Measurements from ENCODE around the gene LRP11. TPM values are rescaled to one million over a fixed set of nuclear protein-coding genes. Genes with fewer than 3 reads are reported as not detected.

The LRP11 gene
- total and polyA plus RNA-seq, 9 of the 15 experiments (the other 6 are each of a cell fraction or from before 2014, with no cell fraction given) = 0.51 to 3.5 (median 2.4) TPM

DNA sequence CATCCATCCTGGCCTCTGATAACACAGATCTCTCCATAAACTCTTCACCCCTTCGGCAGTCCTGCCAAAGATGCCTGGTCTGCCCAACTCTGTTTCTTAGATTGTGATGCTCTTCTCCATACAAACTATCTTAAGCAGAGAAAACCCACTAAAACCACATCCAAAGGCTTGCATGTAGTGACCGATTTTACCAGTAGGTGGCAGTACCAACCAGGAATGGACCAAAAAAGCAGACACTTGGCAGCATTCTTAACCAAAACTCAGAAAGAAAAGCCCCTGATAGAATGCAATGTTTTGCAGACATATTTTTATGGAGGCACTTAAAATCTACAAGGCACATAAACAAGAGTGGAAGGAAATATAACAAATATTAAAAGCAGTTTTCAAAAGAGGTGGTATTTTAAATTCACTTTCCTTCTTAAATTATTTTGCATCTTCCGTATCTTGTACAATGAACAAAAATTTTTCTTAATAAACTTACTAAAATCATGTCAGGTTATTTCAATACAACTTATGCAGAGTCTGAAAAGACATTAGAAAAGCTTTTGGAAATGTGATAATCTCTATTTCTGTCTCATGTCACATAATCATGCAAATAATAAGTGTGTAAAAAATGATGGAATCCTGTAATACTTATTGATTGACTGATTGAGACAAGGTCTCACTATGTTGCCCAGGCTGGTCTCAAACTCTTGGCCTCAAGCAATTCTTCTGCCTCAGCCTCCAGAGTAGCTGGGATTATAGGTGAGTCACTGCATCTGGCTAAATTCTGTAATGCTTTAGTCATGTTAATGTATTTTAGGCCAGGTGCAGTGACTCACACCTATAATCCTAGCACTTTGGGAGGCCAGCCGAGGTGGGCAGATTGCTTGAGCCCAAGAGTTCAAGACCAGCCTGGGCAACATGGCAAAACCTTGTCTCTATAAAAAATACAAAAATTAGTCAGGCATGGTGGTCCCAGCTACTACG is 29.4 kb downstream of the LRP11 start (continued):
- TF ChIP-seq GATAD2B (IDR thresholded peaks at IDR 0.05; ENCODE audit: borderline replicate concordance) (no peak), RB1 (IDR thresholded peaks at IDR 0.05; ENCODE audit: low read depth) (no peak)
- TF ChIP-seq, protein P1, sequence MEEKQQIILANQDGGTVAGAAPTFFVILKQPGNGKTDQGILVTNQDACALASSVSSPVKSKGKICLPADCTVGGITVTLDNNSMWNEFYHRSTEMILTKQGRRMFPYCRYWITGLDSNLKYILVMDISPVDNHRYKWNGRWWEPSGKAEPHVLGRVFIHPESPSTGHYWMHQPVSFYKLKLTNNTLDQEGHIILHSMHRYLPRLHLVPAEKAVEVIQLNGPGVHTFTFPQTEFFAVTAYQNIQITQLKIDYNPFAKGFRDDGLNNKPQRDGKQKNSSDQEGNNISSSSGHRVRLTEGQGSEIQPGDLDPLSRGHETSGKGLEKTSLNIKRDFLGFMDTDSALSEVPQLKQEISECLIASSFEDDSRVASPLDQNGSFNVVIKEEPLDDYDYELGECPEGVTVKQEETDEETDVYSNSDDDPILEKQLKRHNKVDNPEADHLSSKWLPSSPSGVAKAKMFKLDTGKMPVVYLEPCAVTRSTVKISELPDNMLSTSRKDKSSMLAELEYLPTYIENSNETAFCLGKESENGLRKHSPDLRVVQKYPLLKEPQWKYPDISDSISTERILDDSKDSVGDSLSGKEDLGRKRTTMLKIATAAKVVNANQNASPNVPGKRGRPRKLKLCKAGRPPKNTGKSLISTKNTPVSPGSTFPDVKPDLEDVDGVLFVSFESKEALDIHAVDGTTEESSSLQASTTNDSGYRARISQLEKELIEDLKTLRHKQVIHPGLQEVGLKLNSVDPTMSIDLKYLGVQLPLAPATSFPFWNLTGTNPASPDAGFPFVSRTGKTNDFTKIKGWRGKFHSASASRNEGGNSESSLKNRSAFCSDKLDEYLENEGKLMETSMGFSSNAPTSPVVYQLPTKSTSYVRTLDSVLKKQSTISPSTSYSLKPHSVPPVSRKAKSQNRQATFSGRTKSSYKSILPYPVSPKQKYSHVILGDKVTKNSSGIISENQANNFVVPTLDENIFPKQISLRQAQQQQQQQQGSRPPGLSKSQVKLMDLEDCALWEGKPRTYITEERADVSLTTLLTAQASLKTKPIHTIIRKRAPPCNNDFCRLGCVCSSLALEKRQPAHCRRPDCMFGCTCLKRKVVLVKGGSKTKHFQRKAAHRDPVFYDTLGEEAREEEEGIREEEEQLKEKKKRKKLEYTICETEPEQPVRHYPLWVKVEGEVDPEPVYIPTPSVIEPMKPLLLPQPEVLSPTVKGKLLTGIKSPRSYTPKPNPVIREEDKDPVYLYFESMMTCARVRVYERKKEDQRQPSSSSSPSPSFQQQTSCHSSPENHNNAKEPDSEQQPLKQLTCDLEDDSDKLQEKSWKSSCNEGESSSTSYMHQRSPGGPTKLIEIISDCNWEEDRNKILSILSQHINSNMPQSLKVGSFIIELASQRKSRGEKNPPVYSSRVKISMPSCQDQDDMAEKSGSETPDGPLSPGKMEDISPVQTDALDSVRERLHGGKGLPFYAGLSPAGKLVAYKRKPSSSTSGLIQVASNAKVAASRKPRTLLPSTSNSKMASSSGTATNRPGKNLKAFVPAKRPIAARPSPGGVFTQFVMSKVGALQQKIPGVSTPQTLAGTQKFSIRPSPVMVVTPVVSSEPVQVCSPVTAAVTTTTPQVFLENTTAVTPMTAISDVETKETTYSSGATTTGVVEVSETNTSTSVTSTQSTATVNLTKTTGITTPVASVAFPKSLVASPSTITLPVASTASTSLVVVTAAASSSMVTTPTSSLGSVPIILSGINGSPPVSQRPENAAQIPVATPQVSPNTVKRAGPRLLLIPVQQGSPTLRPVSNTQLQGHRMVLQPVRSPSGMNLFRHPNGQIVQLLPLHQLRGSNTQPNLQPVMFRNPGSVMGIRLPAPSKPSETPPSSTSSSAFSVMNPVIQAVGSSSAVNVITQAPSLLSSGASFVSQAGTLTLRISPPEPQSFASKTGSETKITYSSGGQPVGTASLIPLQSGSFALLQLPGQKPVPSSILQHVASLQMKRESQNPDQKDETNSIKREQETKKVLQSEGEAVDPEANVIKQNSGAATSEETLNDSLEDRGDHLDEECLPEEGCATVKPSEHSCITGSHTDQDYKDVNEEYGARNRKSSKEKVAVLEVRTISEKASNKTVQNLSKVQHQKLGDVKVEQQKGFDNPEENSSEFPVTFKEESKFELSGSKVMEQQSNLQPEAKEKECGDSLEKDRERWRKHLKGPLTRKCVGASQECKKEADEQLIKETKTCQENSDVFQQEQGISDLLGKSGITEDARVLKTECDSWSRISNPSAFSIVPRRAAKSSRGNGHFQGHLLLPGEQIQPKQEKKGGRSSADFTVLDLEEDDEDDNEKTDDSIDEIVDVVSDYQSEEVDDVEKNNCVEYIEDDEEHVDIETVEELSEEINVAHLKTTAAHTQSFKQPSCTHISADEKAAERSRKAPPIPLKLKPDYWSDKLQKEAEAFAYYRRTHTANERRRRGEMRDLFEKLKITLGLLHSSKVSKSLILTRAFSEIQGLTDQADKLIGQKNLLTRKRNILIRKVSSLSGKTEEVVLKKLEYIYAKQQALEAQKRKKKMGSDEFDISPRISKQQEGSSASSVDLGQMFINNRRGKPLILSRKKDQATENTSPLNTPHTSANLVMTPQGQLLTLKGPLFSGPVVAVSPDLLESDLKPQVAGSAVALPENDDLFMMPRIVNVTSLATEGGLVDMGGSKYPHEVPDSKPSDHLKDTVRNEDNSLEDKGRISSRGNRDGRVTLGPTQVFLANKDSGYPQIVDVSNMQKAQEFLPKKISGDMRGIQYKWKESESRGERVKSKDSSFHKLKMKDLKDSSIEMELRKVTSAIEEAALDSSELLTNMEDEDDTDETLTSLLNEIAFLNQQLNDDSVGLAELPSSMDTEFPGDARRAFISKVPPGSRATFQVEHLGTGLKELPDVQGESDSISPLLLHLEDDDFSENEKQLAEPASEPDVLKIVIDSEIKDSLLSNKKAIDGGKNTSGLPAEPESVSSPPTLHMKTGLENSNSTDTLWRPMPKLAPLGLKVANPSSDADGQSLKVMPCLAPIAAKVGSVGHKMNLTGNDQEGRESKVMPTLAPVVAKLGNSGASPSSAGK (IDR thresholded peaks at IDR 0.05) = no peak
